Measurements from ENCODE around the gene UHRF2. TPM values are rescaled to one million over a fixed set of nuclear protein-coding genes. Genes with fewer than 3 reads are reported as not detected.

The UHRF2 gene
- total and polyA plus RNA-seq, 9 of the 15 experiments (the other 6 are each of a cell fraction or from before 2014, with no cell fraction given) = 5.6 to 39.0 (median 20.1) TPM

DNA sequence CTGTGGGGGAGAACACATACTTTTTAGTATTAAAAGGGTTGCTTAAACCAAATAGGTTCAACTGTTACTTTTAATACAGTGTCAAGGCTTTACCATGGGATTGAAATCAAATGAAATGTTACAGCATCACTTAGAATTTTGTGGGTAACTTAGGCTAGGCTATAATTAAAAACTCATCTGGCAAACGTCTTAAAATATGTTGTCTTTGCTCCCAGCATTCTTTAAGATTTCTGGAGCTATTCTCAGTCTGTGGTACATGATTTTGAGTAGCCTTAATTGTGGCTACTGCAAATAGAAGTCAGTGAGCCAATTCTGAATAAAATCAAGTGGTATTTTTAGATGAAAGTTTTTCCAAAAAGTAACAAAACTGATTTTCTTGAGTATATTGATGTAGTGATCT lies 30.7 kb downstream of the UHRF2 start:
- WGBS (ENCODE audit: insufficient coverage, low coverage, missing lambda C conversion rate) = 8% methylated on average over 1 of the region's 1 CpG
- Histone ChIP-seq H3K4me1 (replicated peaks in 1 of 2; ENCODE audit: control insufficient read depth in 2 of 2, insufficient read depth in 2 of 2, low read length in 2 of 2) (peaks cover 0 to 3% of the 10 kb centered on the region in 2 experiments; a peak in 1 of 5 replicates), H3K9me3 (replicated peaks; ENCODE audit: control insufficient read depth, insufficient read depth, low read depth, low read length) (no peaks in the 10 kb centered on the region), H3K36me3 (ENCODE audit: control insufficient read depth, insufficient read depth, low read length) (peaks cover 3% of the 10 kb centered on the region; the same call in 1 of the 3 replicates), H4K20me1 (replicated peaks; ENCODE audit: control insufficient read depth, insufficient read depth, low read length) (peaks cover 11% of the 10 kb centered on the region; the same call in 1 of the 2 replicates), H3K27me3 (ENCODE audit: control insufficient read depth in 2 of 2, insufficient read depth in 2 of 2, low read length in 2 of 2) (no peaks in the 10 kb centered on the region), H3K4me2 (ENCODE audit: insufficient read depth, low read length) (no peak overlapping the region), H3K9me1 (ENCODE audit: control insufficient read depth, insufficient read depth, low read length) (no peaks in the 10 kb centered on the region), H3K9ac (ENCODE audit: insufficient read depth in 1 of 2, low read depth in 2 of 2, low read length in 2 of 2) (no peak overlapping the region), H2AFZ (ENCODE audit: low read depth, low read length) (no peak overlapping the region), H3K4me3 (no peak overlapping the region), H3K79me2 (ENCODE audit: control insufficient read depth, insufficient read depth, low read length) (peaks cover 58% of the 10 kb centered on the region), H3K27ac (ENCODE audit: extremely low read depth, low read depth, low read length) (no peak overlapping the region)
- DNase-seq (ENCODE audit: extremely low read depth in 1 of 4, low spot score in 3 of 4) (no peak), FAIRE-seq (no peak), ATAC-seq (no peak)
- intact Hi-C loops (cut with micrococcal nuclease) (no loop called here), in situ Hi-C loops (cut with MboI) (no loop called here)
- TF ChIP-seq SRSF1 (IDR thresholded peaks at IDR 0.05; ENCODE audit: low read depth, low read length) = no peak
- TF ChIP-seq ZNF224 (CRISPR knock-in tag; IDR thresholded peaks at IDR 0.05) = no peak
- TF ChIP-seq BRD9 (IDR thresholded peaks at IDR 0.05; ENCODE audit: low read depth, partially characterized antibody) = no peak
- no peak for TF ChIP-seq ZNF165 (CRISPR knock-in tag; IDR thresholded peaks at IDR 0.05; ENCODE audit: borderline replicate concordance)
- no peak for TF ChIP-seq KDM1A (IDR thresholded peaks at IDR 0.05)
- TF ChIP-seq, protein P1, sequence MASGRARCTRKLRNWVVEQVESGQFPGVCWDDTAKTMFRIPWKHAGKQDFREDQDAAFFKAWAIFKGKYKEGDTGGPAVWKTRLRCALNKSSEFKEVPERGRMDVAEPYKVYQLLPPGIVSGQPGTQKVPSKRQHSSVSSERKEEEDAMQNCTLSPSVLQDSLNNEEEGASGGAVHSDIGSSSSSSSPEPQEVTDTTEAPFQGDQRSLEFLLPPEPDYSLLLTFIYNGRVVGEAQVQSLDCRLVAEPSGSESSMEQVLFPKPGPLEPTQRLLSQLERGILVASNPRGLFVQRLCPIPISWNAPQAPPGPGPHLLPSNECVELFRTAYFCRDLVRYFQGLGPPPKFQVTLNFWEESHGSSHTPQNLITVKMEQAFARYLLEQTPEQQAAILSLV (tag; IDR thresholded peaks at IDR 0.05) = no peak
- TF ChIP-seq ZNF717 (CRISPR knock-in tag; IDR thresholded peaks at IDR 0.05) = no peak
- no peak for TF ChIP-seq ZNF77 (CRISPR knock-in tag; IDR thresholded peaks at IDR 0.05)
- no peak for TF ChIP-seq ETV1 (tag; conservative IDR thresholded peaks at IDR 0.05; ENCODE audit: low read depth)
- TF ChIP-seq CAMTA2 (CRISPR knock-in tag; conservative IDR thresholded peaks at IDR 0.05) = no peak
- no peak for TF ChIP-seq SMAD3 (CRISPR knock-in tag; conservative IDR thresholded peaks at IDR 0.05)
- TF ChIP-seq KLF10 (CRISPR knock-in tag; IDR thresholded peaks at IDR 0.05) = no peak
- no peak for TF ChIP-seq ZNF766 (CRISPR knock-in tag; conservative IDR thresholded peaks at IDR 0.05)
- ChIA-PET CTCF (ENCODE audit: low intra/inter-chr PET ratio) (no interaction called here), POLR2A (no interaction called here)
- BruUV-seq (replicated peaks) = no TSS peak
